Activated gamma-delta T cell treated with Interleukin-2 at 50 U/mL for 16 hours (primary cell): ENCODE measurements around the gene SLC9A9.
"Not testable (repeated sequence)": the region's sequence is repeated elsewhere in the genome, so short reads cannot be mapped to it uniquely, and the experiment has no call there.

Experiments used
- DNase-seq: peaks from one replicate; pipeline ENCODE4 v3.0.0-alpha.2; 2020

SLC9A9 gene

GRCh38 chr3:143306407-143306806, 541.9 kb downstream of the SLC9A9 start:
- DNase-seq, result no peak

GRCh38 chr3:143302638-143303171, 545.6 kb downstream of the SLC9A9 start:
- DNase-seq, result no peak

GRCh38 chr3:143301031-143301901, 547.0 kb downstream of the SLC9A9 start:
- DNase-seq, result no peak

- no peak for DNase-seq
These were observed 549.3 kb downstream of the SLC9A9 start for GRCh38 chr3:143298886-143299535.

- no peak for DNase-seq
These were observed 549.9 kb downstream of the SLC9A9 start for GRCh38 chr3:143298380-143298779.

GRCh38 chr3:143295201-143296080, 552.8 kb downstream of the SLC9A9 start:
- DNase-seq, result no peak

GRCh38 chr3:143294188-143294587, 554.1 kb downstream of the SLC9A9 start:
- DNase-seq, result no peak

- no peak for DNase-seq
These were observed 556.3 kb downstream of the SLC9A9 start for GRCh38 chr3:143291836-143292447.

GRCh38 chr3:143288944-143289343, 559.3 kb downstream of the SLC9A9 start:
- DNase-seq, result no peak

GRCh38 chr3:143287403-143287802, 560.9 kb downstream of the SLC9A9 start:
- DNase-seq, result no peak

GRCh38 chr3:143286392-143287010, 561.8 kb downstream of the SLC9A9 start:
- no peak for DNase-seq

GRCh38 chr3:143283432-143284128, 564.7 kb downstream of the SLC9A9 start:
- no peak for DNase-seq

- no peak for DNase-seq
These were observed 567.3 kb downstream of the SLC9A9 start for GRCh38 chr3:143280984-143281383.

GRCh38 chr3:143279567-143279966, 568.7 kb downstream of the SLC9A9 start:
- DNase-seq, result not testable (repeated sequence)

GRCh38 chr3:143278721-143279120, 569.5 kb downstream of the SLC9A9 start:
- no peak for DNase-seq

GRCh38 chr3:143277531-143277930, 570.7 kb downstream of the SLC9A9 start:
- no peak for DNase-seq

GRCh38 chr3:143276592-143276991, 571.7 kb downstream of the SLC9A9 start:
- DNase-seq, result no peak

GRCh38 chr3:143273975-143274690, 574.1 kb downstream of the SLC9A9 start:
- no peak for DNase-seq

GRCh38 chr3:143271136-143271535, 577.1 kb downstream of the SLC9A9 start:
- DNase-seq, result no peak

GRCh38 chr3:143269741-143270140, 578.5 kb downstream of the SLC9A9 start:
- DNase-seq, result no peak

GRCh38 chr3:143267989-143268388, 580.3 kb downstream of the SLC9A9 start:
- no peak for DNase-seq
